Measurements from ENCODE around the gene ATP6V0D1.

ATP6V0D1 gene

GRCh38 chr16:67445441-67445912 is 35.5 kb downstream of the ATP6V0D1 start:
- DNase-seq (ENCODE audit: low read depth in 2 of 2) = no peak

GRCh38 chr16:67445126-67445426 is 35.9 kb downstream of the ATP6V0D1 start:
- DNase-seq (ENCODE audit: low read depth in 2 of 2) = no peak

- no peak for DNase-seq (ENCODE audit: low read depth in 2 of 2)
Measured at GRCh38 chr16:67444259-67445125, 36.5 kb downstream of the ATP6V0D1 start.

- no peak for DNase-seq (ENCODE audit: low read depth in 2 of 2)
Measured at GRCh38 chr16:67443265-67443664, 37.7 kb downstream of the ATP6V0D1 start.

GRCh38 chr16:67442581-67443255 is 38.2 kb downstream of the ATP6V0D1 start:
- DNase-seq (ENCODE audit: low read depth in 2 of 2) = no peak

- no peak for DNase-seq (ENCODE audit: low read depth in 2 of 2)
Measured at GRCh38 chr16:67441907-67442306, 39.0 kb downstream of the ATP6V0D1 start.

- DNase-seq (ENCODE audit: low read depth in 2 of 2) = no peak
Measured at GRCh38 chr16:67441271-67441753, 39.6 kb downstream of the ATP6V0D1 start.

GRCh38 chr16:67438824-67439393 is 42.0 kb downstream of the ATP6V0D1 start:
- DNase-seq (ENCODE audit: low read depth in 2 of 2) = no peak

DNA sequence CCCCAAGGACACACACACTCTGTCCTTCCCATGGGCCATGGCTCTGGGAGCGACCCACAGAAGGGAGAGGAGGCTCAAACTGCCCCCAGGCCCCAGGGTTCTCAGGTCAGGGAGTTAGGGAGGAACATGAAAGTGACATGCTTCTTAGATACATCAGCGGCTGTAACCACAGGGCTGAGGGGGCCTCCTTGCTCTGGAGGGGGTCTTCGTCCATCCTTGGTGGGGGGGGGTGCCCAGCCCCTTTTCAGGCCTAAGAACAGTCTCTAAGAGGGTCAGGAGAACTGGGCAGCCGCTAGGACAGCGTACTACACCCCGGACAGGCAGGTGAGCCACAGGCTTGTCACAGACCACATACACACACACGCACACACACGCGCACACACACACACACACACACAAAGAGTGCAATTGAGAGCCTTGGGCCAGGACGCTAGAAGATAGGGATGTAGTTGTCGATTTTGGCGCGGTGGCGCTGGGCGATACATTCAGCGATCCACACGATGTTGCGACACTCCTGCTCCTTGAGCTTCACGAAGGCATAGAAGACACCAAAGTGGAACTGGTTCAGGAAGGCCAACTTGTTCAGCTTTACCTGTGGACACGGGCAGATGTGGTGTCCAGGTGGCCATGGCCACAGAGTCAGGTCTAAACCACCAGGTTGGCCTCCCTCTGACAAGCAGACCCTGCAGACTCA is 42.7 kb downstream of the ATP6V0D1 start:
- DNase-seq (ENCODE audit: low read depth in 2 of 2) = no peak

GRCh38 chr16:67437513-67437912 is 43.4 kb downstream of the ATP6V0D1 start:
- DNase-seq (ENCODE audit: low read depth in 2 of 2) = no peak

GRCh38 chr16:67436640-67437193 is 44.2 kb downstream of the ATP6V0D1 start:
- DNase-seq (ENCODE audit: low read depth in 2 of 2) = no peak

GRCh38 chr16:67435758-67436164 is 45.2 kb downstream of the ATP6V0D1 start:
- no peak for DNase-seq (ENCODE audit: low read depth in 2 of 2)

DNA sequence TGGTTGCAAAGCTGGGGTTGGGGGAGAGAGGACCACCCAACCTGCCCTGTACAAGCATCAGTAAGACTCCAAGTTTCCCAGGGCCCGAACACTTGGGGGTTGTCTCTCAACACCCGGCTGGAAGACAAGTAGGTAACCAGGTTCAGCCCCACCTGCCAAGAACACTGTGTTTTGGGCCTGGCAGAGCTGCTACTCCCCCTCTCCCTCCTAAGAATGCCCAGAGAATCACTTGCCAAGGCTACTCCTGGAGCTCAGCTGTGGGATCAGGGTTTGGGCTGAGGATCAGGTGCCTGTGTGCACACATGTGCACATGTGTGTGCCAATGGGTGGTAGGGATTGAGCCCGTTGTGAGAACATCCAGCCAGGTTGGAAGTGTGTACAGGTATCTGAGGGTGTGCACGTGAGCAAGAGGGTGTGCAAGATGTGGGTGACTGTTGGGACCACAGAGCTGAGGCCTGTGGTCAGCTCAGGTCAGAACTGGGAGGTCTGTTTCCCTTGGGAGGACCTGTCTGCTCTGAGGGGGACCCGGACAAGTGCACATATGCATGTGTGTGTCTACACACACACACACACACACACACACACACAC is 47.7 kb downstream of the ATP6V0D1 start:
- DNase-seq (ENCODE audit: low read depth in 2 of 2) = no peak

GRCh38 chr16:67432506-67432890 is 48.5 kb downstream of the ATP6V0D1 start:
- DNase-seq (ENCODE audit: low read depth in 2 of 2) = no peak

GRCh38 chr16:67431775-67432505 is 49.0 kb downstream of the ATP6V0D1 start:
- no peak for DNase-seq (ENCODE audit: low read depth in 2 of 2)

GRCh38 chr16:67430977-67431774 is 49.8 kb downstream of the ATP6V0D1 start, which contains the start of gene HSD11B2:
TSS of gene HSD11B2 (plus strand) at chr16:67431121. CDS start at chr16:67431249, 128 bp downstream.
- DNase-seq (ENCODE audit: low read depth in 2 of 2) = peak; percentile 7 to 16

GRCh38 chr16:67430504-67430976 is 50.4 kb downstream of the ATP6V0D1 start:
- peak in 1 of 2 donors; percentile 19 for DNase-seq (ENCODE audit: low read depth in 2 of 2)

- DNase-seq (ENCODE audit: low read depth in 2 of 2) = no peak
Measured at GRCh38 chr16:67429799-67430503, 51.0 kb downstream of the ATP6V0D1 start.

Data from stimulated activated CD8-positive, alpha-beta memory T cell treated with anti-CD3 and anti-CD28 coated beads, Interleukin-2, amount 100 ng/mL, for 48 hours (primary cell).